Measurements from ENCODE around the gene TAC3. TPM values are rescaled to one million over a fixed set of nuclear protein-coding genes. Genes with fewer than 3 reads are reported as not detected.

The TAC3 gene
- total and polyA plus RNA-seq, 2 of the 4 experiments (the other 2 are of a cell fraction) = 0.94 TPM; not detected in 1

DNA sequence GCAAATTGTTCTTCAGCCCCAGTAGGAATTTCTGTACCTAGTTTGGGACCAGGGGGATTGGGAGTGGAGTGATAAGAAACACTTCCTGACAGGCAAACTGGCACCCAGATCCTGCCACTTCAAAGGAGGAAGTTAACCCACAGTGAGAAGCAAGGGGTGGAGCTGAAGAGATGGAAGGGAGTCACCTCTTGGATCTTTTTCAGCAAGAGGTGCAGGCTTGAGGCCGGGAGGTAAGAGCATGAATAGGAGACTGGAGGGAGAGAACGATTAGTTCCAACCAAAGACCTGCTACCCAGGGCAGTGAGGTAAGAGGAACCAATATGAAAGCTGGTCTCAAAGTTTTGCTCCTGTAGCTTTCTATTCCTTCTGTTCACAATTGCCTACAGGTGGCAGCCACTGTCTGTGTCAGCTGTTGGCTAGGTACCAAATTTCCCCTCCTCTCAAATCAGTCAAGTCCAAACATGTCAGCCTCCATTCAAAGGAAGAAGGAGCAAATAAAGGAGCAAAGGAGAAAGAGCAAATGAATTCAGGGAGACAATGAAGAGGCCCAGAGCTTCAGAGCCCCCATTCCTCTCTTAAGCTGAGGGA is 14.9 kb upstream of the TAC3 start:
- H2AK5ac ChIP-seq (ENCODE audit: low read depth, low read length) = no peak overlapping the region
- DNase-seq = no peak
- no peaks in the 10 kb centered on the region for H3K4me1 ChIP-seq (ENCODE audit: control insufficient read depth, insufficient read depth, low read length)
- ChIA-PET POLR2A (ENCODE audit: unreplicated experiment) (no interaction called here), CTCF (interaction anchor here (0.5 to 0.8 kb wide), 2 partner anchors 14 to 23 kb away, joined by 3 to 4 read pairs; no protein-coding TSS in a partner anchor)
- no peak overlapping the region for H3K9ac ChIP-seq (ENCODE audit: low read depth, low read length)
- H4K5ac ChIP-seq (ENCODE audit: low read depth, low read length) = no peak overlapping the region
- H3K4me3 ChIP-seq (ENCODE audit: insufficient read depth, low read depth, low read length) = no peak overlapping the region
- H2BK5ac ChIP-seq (ENCODE audit: low read depth, low read length, poor library complexity, severe bottlenecking) = no peak overlapping the region
- no peak overlapping the region for H2BK120ac ChIP-seq (ENCODE audit: low read depth, low read length)
- TF ChIP-seq RCOR1 (IDR thresholded peaks at IDR 0.05; ENCODE audit: insufficient replicate concordance, low read length) (no peak), POLR2A (IDR thresholded peaks at IDR 0.05; ENCODE audit: low read depth, low read length) (no peak), CHD1 (IDR thresholded peaks at IDR 0.05; ENCODE audit: low read depth, low read length) (no peak), MXI1 (IDR thresholded peaks at IDR 0.05; ENCODE audit: borderline replicate concordance, low read depth, low read length) (no peak), NFE2L2 (IDR thresholded peaks at IDR 0.05; ENCODE audit: low read depth, low read length) (no peak), MAFK (IDR thresholded peaks at IDR 0.05; ENCODE audit: low read depth, low read length) (no peak), MAZ (IDR thresholded peaks at IDR 0.05; ENCODE audit: borderline replicate concordance, low read depth, low read length) (no peak), RAD21 (IDR thresholded peaks at IDR 0.05; ENCODE audit: low read length) (no peak), RFX5 (IDR thresholded peaks at IDR 0.05; ENCODE audit: low read depth, low read length) (no peak), BHLHE40 (IDR thresholded peaks at IDR 0.05; ENCODE audit: low read depth, low read length) (no peak), FOS (IDR thresholded peaks at IDR 0.05; ENCODE audit: low read depth, low read length) (no peak), CEBPB (IDR thresholded peaks at IDR 0.05; ENCODE audit: low read depth, low read length) (no peak), SMC3 (IDR thresholded peaks at IDR 0.05; ENCODE audit: low read depth, low read length) (no peak)
- TF ChIP-seq, protein P1, sequence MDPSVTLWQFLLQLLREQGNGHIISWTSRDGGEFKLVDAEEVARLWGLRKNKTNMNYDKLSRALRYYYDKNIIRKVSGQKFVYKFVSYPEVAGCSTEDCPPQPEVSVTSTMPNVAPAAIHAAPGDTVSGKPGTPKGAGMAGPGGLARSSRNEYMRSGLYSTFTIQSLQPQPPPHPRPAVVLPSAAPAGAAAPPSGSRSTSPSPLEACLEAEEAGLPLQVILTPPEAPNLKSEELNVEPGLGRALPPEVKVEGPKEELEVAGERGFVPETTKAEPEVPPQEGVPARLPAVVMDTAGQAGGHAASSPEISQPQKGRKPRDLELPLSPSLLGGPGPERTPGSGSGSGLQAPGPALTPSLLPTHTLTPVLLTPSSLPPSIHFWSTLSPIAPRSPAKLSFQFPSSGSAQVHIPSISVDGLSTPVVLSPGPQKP (IDR thresholded peaks at IDR 0.05; ENCODE audit: borderline replicate concordance, low read depth, low read length) = no peak
- TF ChIP-seq, protein P2, sequence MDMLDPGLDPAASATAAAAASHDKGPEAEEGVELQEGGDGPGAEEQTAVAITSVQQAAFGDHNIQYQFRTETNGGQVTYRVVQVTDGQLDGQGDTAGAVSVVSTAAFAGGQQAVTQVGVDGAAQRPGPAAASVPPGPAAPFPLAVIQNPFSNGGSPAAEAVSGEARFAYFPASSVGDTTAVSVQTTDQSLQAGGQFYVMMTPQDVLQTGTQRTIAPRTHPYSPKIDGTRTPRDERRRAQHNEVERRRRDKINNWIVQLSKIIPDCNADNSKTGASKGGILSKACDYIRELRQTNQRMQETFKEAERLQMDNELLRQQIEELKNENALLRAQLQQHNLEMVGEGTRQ (IDR thresholded peaks at IDR 0.05; ENCODE audit: low read depth, low read length) = no peak
- TF ChIP-seq, protein P3, sequence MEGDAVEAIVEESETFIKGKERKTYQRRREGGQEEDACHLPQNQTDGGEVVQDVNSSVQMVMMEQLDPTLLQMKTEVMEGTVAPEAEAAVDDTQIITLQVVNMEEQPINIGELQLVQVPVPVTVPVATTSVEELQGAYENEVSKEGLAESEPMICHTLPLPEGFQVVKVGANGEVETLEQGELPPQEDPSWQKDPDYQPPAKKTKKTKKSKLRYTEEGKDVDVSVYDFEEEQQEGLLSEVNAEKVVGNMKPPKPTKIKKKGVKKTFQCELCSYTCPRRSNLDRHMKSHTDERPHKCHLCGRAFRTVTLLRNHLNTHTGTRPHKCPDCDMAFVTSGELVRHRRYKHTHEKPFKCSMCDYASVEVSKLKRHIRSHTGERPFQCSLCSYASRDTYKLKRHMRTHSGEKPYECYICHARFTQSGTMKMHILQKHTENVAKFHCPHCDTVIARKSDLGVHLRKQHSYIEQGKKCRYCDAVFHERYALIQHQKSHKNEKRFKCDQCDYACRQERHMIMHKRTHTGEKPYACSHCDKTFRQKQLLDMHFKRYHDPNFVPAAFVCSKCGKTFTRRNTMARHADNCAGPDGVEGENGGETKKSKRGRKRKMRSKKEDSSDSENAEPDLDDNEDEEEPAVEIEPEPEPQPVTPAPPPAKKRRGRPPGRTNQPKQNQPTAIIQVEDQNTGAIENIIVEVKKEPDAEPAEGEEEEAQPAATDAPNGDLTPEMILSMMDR (conservative IDR thresholded peaks at IDR 0.05; ENCODE audit: low read depth, low read length) = no peak
- no peak overlapping the region for H3K4me2 ChIP-seq (ENCODE audit: low read depth, low read length)
- no peaks in the 10 kb centered on the region for H4K20me1 ChIP-seq (ENCODE audit: insufficient read depth, low read length)
- H3K4ac ChIP-seq (ENCODE audit: low read depth, low read length) = no peak overlapping the region
- dilution Hi-C loops (cut with HindIII; ENCODE audit: low sequenced_read_pairs, unreplicated experiment) (no loop called here), in situ Hi-C loops (cut with MboI; ENCODE audit: low sequenced_read_pairs) (no loop called here), intact Hi-C loops (cut with micrococcal nuclease) (no loop called here)
- no peaks in the 10 kb centered on the region for H3K79me1 ChIP-seq (ENCODE audit: low read depth in 1 of 2, low read length in 2 of 2)
- no CpG with 5 or more reads among the region's 2 CpGs for WGBS, 2 experiments (ENCODE audit: extremely low coverage in 2 of 2, insufficient read length in 1 of 2)
- H2AK9ac ChIP-seq (replicated peaks; ENCODE audit: low read depth, low read length, poor library complexity) = no peak overlapping the region
- H2AFZ ChIP-seq (replicated peaks; ENCODE audit: low read length, poor library complexity) = no peak overlapping the region
- ATAC-seq (ENCODE audit: low read depth) = no peak
- H4K91ac ChIP-seq (ENCODE audit: insufficient read depth, low read depth, low read length) = no peak overlapping the region
- no peak overlapping the region for H3K14ac ChIP-seq (replicated peaks; ENCODE audit: low read depth, low read length)
- H3K9me1 ChIP-seq (ENCODE audit: insufficient read depth, low read length) = no peaks in the 10 kb centered on the region
- no peak overlapping the region for H4K8ac ChIP-seq (ENCODE audit: low read depth in 2 of 2, low read length in 2 of 2)
- no peak overlapping the region for H2BK15ac ChIP-seq (ENCODE audit: low read depth, low read length)
- H3K27me3 ChIP-seq (ENCODE audit: control insufficient read depth, insufficient read depth, low read length) = peaks cover 66% of the 10 kb centered on the region
- no peaks in the 10 kb centered on the region for H3K36me3 ChIP-seq (ENCODE audit: control insufficient read depth, insufficient read depth, low read length)
- H3K23ac ChIP-seq (ENCODE audit: low read depth, low read length) = no peak overlapping the region
- H2BK20ac ChIP-seq (ENCODE audit: low read depth, low read length) = no peak overlapping the region
- no peak overlapping the region for H3K56ac ChIP-seq (ENCODE audit: extremely low read depth, insufficient read depth, low read length)
- H3K9me3 ChIP-seq (ENCODE audit: control insufficient read depth, insufficient read depth, low read length) = no peaks in the 10 kb centered on the region
- no peak overlapping the region for H3K27ac ChIP-seq (ENCODE audit: insufficient read depth, low read length)
- no peak overlapping the region for H3K18ac ChIP-seq (ENCODE audit: low read depth, low read length)
- no TSS peak for BruUV-seq (replicated peaks)
